NCI-H1105 (cell line): ENCODE data around the gene PRKAG2.
"Not testable (repeated sequence)": the region's sequence is repeated elsewhere in the genome, so short reads cannot be mapped to it uniquely, and the experiment has no call there.

Source experiments
- DNase-seq: peaks from one replicate; lab custom pipeline; 2025; lab: John Stamatoyannopoulos, UW

The PRKAG2 gene

GRCh38 chr7:151785681-151785965 is 91.3 kb downstream of the PRKAG2 start:
- no peak for DNase-seq

- no peak for DNase-seq
Measured at GRCh38 chr7:151784853-151785680, 91.8 kb downstream of the PRKAG2 start.

DNA sequence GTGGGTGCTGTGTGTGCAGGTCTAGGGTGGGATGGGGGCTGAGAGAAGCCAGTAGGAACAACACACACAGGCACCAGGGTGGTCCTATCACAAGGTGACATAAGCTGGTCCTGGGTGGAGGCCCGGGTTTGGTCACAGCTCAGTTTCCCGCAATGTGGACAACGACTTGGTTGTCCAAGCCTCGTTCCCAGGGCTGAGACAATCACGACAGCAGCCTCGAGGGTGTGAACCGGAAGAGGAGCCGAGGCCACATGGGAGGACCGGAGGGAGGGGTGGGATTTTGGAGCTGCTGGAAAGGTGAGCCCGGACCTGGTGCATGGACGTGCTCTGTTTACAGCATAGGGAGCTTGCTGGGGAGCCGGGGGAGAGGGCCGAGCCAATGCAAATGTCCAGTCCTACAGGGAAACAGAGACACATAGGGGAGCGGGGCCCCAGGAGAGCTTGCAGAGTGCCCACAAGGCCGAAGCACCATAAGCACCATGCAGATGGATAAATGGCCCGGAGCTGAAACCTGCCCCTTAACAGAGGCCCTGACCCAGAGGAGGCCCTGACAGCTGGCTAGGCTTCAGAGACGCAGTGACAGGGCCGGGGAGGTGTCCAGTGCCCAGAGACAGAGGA is 92.8 kb downstream of the PRKAG2 start:
- no peak for DNase-seq

- no peak for DNase-seq
Measured at GRCh38 chr7:151782598-151783448, 94.1 kb downstream of the PRKAG2 start.

DNA sequence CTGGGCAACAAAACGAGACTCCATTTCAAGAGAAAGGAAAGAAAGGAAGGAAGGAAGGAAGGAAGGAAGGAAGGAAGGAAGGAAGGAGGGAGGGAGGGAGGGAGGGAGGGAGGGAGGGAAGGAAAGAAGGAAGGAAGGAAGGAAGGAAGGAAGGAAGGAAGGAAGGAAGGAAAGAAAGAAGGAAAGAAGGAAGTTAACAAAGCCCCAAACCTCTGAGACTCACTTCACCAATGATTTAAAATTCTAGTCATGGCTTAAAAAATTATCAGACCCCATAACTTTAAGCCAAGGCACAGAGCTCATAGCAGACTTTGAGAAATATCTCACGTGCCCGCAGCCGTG is 94.7 kb downstream of the PRKAG2 start:
- not testable (repeated sequence) for DNase-seq

DNA sequence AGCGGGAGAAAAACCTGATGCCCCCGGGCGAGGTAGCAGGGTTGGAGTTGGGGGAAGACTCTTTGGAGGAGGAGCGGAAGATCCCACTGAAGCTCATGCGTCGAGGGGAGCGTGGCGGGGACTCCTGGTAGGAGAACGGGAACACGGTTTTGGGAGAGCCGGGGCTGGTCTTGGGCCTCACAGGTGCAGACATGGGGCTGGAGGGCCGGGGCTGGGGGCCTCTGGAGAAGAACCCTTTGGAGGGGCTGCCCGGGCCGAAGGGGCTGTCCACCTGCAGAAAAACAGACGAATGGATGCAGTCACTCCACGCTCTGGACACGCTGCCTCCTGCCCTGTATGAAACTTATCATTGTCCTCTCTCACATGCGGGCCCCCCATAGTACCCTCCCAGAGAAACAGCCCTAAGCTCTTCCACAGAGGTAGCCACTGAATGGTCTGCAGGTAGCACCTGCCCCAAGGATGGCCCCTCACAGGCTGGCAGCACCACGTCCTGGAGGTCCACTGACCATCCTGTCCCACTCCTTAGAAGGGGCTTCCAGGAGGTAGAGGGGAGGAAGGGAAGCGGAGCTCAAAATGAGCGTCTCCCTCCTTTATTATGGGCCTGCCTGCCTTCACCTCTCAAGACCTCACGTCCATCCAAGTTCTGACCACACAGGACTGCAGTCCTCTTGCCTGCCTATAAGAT is 95.6 kb downstream of the PRKAG2 start:
- DNase-seq = no peak

GRCh38 chr7:151780631-151781030 is 96.3 kb downstream of the PRKAG2 start:
- DNase-seq = no peak

- DNase-seq = no peak
Measured at GRCh38 chr7:151779678-151780077, 97.2 kb downstream of the PRKAG2 start.

- no peak for DNase-seq
Measured at GRCh38 chr7:151779255-151779654, 97.7 kb downstream of the PRKAG2 start.

- DNase-seq = no peak
Measured at GRCh38 chr7:151777908-151778670, 98.8 kb downstream of the PRKAG2 start.

DNA sequence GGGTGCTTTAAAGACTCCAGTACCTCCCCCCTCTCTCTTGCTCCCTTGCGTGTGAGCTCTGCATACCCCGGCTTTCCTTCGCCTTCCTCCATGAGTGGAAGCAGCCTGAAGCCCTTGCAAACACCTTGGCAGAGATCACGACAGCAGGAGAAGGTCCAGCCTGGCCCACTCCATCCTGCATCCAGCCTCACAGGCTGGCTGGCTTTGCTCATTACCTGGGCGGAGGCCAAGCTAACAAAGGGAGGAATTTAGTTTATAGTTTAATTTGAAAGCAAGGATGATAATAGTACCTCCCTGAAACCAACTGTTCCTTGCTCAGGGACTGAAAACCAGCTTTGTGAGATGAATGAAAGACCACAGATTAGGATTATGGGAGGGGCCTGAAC is 99.4 kb downstream of the PRKAG2 start:
- DNase-seq = no peak

DNA sequence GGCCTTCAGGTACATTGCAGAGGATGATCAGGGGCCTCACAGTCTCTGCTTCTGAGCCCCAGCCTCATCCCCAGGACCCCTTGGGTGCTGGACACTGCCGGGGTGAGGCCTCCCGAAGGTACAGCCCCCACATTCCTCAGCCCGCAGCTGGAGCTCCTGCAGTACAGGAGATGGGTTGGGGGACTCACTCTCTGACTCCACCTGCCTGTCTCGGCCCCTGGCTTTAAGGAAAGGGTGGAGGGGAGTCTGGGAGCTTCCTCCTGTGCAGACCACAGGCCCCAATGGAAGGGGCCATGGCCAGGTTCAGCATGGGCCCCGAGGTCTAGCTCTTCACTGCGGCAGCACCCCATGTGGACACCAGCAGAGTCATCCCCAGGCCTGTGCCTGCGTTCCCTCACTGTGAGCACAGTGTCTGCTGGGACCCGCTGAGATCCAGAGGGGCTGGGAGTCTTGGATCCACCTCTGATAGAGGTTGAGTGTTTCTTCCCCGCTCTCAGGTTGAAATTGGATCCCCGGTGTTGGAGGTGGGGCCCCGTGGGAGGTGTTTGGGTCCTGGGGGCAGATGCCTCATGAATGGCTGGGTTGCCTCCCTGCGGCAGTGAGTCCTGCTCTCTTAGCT is 99.9 kb downstream of the PRKAG2 start:
- no peak for DNase-seq

DNA sequence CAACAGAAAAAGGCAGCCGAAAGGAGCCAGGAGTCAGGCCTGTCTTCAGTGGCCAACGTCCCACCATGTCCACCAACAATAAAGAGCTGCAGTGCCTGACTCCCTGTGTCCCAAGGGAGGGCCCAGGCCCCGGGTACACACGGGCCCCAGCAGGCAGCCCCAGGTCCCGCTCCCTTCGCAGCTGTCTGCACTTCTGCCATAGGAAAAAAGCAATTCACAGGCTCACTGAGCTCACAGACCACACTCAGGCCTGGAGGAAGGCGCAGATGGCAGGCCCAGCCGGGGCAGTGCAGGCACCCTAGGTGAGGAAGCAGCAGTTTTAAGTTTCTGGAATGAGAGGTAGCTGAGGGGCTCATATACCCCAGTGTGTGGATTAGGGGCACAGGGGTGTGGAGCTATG is 100.5 kb downstream of the PRKAG2 start:
- no peak for DNase-seq

GRCh38 chr7:151775547-151776443 is 101.1 kb downstream of the PRKAG2 start:
- no peak for DNase-seq

DNA sequence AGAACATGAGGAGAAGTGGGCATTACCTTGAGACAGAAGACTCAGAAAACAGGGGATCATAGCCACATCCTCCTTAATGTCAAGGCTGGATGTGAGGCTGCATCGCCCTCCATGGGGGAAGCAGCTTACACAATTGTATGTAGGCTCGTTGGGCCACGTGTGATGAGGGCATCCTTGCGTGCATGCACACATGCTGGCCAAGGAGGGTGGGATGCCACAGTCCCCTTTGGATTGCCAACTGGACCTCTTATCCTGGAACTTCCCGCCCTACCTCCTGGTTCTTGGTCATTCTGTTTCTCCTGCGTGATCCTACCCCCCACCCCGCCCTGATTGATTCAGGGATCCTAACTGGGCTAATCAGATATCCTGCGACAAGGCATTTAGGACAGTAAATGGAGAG is 102.0 kb downstream of the PRKAG2 start:
- DNase-seq = no peak

DNA sequence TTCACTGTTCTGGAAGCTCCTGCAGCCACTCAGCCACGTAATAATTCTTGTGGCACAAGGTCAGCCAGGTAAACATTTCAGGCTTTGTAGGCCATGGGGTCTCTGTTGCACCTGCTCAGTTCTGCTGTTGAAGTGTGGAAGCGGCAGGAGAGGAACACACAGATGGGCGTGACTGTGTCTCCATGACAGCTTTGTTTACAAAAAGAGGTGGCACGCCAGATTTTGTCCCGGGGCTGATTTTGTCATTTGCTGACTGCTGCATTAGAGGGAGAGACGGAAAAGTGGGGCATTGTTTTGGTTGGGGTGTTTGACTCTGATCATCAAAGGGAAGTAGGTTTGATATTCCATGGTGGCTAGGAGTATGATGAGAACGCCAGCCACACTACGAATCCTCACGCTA is 103.1 kb downstream of the PRKAG2 start:
- DNase-seq = no peak

DNA sequence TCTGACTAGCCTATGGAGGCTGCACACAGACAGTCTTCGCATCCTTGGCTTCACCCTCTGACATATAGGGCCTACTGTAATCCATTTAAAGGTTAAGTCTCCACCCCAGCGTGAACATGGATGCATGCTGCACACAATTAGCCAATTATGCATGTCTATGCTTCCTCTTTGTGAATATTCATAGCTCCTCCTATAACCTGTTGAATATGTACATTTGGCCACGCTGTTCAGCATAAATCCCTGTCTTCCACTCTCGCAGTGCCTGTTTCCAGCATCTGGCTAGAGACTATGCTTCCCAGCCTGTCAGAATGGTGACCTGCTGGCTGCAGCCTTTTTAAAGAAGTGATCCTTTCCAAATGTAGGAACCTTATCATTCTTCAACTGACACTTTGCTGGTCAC is 106.7 kb downstream of the PRKAG2 start:
- no peak for DNase-seq

GRCh38 chr7:151769188-151769821 is 107.6 kb downstream of the PRKAG2 start:
- DNase-seq = no peak

DNA sequence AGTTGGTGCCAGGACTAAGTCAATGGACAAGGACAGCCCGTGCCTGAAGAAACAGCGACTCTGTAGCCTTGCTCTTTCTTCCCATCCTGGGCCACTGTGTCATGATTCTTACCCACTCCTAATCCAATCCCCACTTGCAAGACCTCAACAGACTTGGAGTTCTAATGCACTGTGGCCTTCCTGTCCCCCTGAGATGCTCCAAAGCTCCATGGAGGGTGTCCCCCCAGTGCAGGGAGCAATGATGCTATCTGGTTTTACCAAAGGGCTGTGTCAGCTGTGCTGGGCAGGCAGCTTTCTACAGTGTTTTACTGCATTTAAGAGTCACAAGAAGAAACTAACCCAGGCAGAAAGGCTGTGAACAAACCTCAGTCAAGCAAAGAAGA is 108.1 kb downstream of the PRKAG2 start:
- no peak for DNase-seq

GRCh38 chr7:151767557-151767956 is 109.4 kb downstream of the PRKAG2 start:
- no peak for DNase-seq
